GM21381 (cell line): ENCODE measurements around the gene VWA5A.
"Not testable (repeated sequence)": the region's sequence is repeated elsewhere in the genome, so short reads cannot be mapped to it uniquely, and the experiment has no call there.

Experiments
- ATAC-seq: cut with Tn5 transposase; IDR thresholded peaks from one replicate; pipeline ENCODE4 v1.9.1; 2021; ENCODE audit warnings: mild to moderate bottlenecking, moderate library complexity; ENCODE audit not compliant: unreplicated experiment

The VWA5A gene

DNA sequence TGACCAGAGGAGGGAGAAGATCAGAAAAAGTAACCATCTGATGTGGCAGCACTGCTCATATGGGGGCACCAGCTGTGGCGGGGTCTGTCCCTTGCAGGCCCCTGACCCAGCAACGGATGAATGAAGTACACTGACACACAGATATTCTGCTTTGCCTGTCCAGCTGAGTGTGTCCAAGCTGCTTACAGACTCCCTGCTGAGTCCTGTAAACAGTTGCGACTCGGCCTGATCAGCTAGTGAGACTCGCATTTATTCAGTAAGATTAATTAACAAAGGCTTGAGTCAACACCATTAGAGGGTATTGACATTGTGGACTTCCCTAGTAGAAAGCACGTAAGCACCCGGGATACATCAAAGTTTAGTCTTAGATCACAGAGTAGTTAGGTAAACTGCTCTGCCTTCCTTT, 52.6 kb downstream of the VWA5A start:
- no peak for ATAC-seq

- no peak for ATAC-seq
These were observed 53.5 kb downstream of the VWA5A start for GRCh38 chr11:124168796-124169195.

GRCh38 chr11:124170315-124170714, 55.1 kb downstream of the VWA5A start:
- not testable (repeated sequence) for ATAC-seq

DNA sequence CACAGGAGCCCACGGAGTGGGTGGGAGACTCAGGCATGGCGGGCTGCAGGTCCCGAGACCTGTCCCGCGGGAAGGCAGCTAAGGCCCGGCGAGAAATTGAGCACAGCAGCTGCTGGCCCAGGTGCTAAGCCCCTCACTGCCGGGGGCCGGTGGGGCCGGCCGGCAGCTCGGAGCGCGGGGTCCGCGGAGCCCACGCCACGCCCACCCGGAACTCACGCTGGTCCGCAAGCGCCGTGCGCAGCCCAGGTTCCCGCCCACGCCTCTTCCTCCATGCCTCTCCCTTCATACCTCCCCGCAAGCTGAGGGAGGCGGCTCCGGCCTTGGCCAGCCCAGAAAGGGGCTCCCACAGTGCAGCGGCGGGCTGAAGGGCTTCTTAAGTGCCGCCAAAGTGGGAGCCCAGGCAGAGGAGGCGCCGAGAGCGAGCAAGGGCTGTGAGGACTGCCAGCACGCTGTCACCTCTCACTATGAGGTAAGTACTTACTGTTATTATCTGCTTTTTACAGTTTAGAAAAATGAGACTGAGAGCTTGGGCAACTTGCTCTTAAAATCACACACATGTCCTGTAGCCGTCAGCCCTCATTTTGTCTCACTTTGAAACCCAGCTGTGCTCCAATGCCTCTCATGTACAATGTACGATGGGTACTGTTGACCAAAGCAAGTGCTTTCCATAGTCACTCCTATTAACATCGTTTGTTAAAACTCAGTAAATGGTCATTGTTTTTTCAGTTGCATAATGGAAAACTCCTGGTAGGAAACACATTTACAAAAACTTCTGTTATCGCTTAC, 55.7 kb downstream of the VWA5A start:
- ATAC-seq, result no peak

DNA sequence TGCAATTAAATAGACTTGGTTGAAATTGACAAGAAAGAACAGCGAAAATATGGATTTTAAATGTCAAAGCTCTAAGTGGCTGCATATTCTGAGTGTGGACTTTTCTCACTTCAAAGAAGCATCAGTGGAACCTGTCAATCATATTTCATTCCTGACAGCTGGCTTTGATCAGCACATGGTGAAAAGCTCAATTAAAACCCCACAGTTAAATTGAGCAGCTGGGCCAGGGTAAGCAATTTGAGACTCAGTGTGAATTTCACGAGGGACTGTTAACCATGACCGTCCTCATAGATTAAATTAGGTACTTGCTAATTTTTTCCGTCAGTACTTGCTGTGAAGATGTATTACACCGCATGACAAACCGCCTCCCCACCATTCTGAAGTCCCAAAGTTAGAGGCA, 56.9 kb downstream of the VWA5A start:
- no peak for ATAC-seq

DNA sequence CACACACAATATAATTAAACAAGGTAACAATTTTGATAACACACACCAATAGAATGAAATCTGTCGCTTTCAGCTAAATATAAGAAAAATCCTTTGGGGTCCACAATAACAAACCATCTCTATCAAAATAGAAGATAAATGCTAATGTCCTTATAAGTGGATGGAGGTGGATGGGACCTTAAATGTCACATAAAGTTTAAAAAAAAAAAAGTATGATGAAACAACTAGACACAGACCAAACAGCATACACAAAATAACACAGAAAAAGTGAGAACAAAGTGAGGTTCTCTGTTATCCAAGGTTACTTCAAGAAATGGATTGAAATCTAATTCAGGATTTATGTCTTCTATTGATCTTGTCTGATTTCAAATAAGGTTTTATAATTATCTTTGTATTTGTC, 57.3 kb downstream of the VWA5A start:
- no peak for ATAC-seq

DNA sequence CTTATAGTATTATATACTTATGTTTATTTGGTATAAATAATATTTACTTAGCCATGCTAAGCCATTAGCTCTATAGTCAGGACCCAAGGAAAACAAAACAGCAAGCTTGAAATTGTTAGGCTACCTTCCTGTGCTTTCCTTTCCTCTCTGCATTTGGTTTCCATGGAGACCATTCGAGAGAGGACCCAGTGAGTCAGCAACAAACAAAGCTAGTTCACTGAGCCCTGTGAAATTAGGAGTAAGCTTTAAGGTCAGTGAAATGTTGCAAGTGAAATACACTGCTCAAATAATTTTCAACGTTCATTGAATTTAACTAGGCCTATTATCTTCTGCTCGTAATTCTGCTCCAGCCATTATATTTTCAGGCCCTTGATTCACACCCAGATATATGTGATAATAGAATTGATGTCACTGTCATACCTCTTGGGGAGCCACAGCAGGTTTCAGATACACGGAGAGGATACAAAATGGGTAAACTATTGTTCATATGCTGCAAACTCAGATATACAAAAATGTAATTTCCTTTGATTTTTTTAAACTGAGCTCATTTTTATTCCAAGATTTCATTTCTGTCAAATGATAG, 58.8 kb downstream of the VWA5A start:
- no peak for ATAC-seq

DNA sequence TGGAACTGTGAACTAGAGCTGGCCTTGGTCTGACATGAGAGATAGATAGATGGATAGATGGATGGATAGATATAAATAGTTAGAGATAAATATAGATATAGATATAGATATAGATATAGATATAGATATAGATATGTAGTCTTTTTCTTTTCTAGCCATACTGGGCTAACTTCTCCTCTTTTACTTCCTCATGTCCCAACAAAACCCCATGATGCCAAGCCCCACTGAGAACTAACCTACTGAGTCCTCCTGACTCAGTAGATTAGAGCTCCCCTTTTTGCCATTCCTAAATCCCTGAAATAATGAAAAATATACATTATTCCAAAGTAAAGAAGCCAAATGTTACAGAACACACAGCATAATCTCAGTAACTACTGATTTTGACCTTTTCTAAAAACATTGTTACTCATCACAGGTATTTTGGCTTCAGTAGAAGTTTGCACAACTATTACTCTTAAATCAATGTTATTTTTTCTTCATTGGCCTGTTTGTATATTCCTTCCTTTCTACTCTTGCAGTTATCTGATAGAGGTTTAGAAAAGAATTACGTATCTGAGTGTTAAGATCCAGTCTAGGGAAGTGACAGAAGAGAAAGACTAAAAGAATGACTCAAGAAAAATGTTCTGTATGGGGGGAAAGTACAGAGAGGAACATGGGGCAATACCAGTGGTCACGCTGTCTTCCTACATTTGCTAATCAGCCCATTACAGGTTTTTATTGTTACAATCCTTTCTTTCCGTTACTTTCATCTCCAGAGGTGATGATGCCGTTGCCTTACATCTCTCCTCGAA, 61.9 kb downstream of the VWA5A start:
- no peak for ATAC-seq

DNA sequence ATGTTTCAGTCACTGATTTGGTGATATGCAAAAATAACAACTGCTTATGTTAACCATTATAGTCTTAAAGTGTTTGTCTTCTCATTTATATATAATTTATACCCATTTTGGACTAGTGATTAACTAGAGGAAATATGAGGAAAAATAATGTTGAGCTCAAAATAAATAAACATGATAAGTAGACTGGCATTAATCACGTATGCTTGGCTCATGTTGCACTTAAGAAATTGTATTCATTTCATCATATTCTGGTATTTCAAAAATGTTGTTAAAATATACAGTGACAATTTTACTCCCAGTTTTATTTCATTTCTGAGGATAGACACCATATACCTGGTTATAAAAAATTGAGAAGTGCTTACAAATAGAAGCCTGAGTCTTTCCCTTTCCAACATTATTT, 64.1 kb downstream of the VWA5A start:
- no peak for ATAC-seq

GRCh38 chr11:124183068-124183467, 67.8 kb downstream of the VWA5A start, which contains the start of gene OR10D3:
Gene OR10D3, plus strand, starts transcription at chr11:124183345. Its CDS starts 1,925 bp downstream, at chr11:124185270.
- ATAC-seq, result no peak

DNA sequence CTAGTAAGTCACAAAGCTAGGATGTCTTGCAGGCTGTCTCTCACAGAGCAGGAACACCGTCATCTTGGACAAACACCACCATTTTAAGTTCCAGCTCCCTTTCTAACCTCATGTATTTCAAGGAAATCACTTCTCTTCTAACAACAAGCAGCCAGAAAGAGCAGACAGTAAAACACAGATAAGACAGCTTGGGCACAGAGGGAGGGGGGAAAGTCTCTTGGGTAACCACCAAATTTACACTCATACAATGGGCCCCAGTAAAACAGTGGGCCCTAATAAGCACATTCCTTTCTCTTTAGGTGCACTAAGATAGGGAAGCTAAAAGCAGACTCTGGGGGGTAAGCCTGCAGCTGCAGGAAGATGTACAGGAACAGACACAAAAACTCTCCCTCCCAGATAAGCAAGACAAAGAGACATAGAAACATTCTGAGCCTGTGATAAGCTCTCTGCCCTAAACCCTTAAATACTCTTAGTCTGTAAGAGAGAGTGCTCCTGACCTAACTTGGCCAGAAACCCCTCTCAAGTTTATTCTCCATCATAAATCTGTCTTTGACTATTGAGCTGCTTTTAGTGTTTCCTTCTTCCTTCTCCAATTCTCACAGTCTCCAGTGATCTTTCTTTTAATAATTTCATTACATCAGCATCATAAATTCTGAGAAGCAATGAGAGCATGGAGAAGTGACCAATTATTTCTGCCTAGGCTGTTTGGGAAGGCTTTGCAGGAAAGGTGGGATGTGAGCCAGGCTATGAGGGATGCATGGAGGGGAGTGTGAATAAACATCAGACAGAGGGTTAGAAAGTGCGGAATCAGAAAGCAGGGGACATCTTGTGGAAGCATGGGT, 75.3 kb downstream of the VWA5A start:
- no peak for ATAC-seq

DNA sequence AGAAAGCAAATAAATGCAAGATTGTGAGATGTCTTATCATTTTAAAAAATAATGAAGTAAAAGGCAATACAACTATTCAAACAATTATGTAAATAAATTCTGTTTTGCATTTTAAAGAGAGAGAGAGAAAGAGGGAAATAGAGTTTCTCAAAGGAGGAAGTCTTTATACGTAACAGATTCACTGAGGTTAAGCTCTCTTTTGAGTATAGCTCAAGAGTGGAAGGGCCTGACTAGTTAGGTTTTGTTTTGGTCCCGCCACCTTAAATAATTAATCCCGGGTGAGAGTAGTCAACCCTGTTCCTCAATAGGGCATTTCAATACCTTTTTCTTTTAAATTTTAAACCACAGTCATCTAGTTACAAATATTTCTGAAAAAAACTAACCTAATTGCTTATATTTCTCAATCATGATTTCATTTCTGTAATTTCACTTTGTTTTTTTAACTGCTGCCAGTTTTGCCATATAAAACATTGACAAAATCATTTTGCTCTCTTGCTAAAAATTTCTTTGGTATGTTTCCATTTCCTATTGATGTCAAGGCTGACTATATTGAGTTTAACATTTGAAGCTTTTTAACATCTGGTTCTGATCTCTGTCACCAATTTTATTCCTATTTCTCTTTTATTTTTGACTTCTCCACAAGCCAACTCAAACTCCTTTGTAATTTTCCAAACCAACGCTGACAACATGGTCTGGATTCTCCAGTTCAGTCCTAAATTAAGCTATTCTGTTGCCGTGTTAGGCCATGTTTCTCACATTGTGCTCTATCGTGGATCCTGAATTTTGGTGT, 78.2 kb downstream of the VWA5A start:
- ATAC-seq, result peak; percentile 83

- ATAC-seq, result no peak
These were observed 79.3 kb downstream of the VWA5A start for GRCh38 chr11:124194293-124195188.

- peak; percentile 76 for ATAC-seq
These were observed 80.0 kb downstream of the VWA5A start for GRCh38 chr11:124195189-124195734.
